Ascending aorta (tissue), 2 donors: ENCODE results near the gene CABLES1. TPM values are rescaled to one million over a fixed set of nuclear protein-coding genes. Genes with fewer than 3 reads are reported as not detected.

ENCODE experiments used
- DNase-seq, 2 donors: peaks; one replicate each; pipeline ENCODE4 v3.0.0-alpha.2; 2019; ENCODE audit warnings: low spot score in 2 of 2
- H3K27ac ChIP-seq, 2 donors: fragments of 200-600 bp; sonication (generic); one replicate each; pipeline ENCODE4 v1.5.1; 2016 to 2017; ENCODE audit warnings: mild to moderate bottlenecking in 1 of 2
- H3K27me3 ChIP-seq: fragments of 200-600 bp; sonication (generic); one replicate; pipeline ENCODE4 v1.5.1; 2017
- H3K36me3 ChIP-seq, 2 donors: fragments of 200-600 bp; sonication (generic); one replicate each; pipeline ENCODE4 v1.5.1; 2016
- H3K4me1 ChIP-seq, 2 donors: fragments of 200-600 bp; sonication (generic); one replicate each; pipeline ENCODE4 v1.5.1; 2016 to 2017; ENCODE audit warnings: mild to moderate bottlenecking in 1 of 2
- H3K4me3 ChIP-seq, 2 donors: fragments of 200-600 bp; sonication (generic); one replicate each; pipeline ENCODE4 v1.5.1; 2016 to 2017; ENCODE audit warnings: mild to moderate bottlenecking in 1 of 2
- H3K9me3 ChIP-seq, 2 donors: fragments of 200-600 bp; sonication (generic); one replicate each; pipeline ENCODE4 v1.5.1; 2016
- intact Hi-C: fragments of 100-400 bp; cut with DNase I; formaldehyde crosslinking; loops from one replicate; pipeline ENCODE4 v1.15.1; 2023
- total RNA-seq: library from RNA; depleted of rRNA; stranded (reverse); fragments of >200 nt; gene quantifications from one replicate; pipeline ENCODE4 v1.1.0, GENCODE V29; 2016
- TF ChIP-seq, protein P1 (sequence below), 3 experiments: fragments of 200-600 bp in 2 of 3; fragments of 450-650 bp in 1 of 3; sonication (generic) in 2 of 3; IDR thresholded peaks; one replicate each; pipeline ENCODE4 v1.5.1; 2016 to 2019; ENCODE audit warnings: antibody characterized with exemption in 3 of 3, mild to moderate bottlenecking in 1 of 3, moderate library complexity in 1 of 3

The CABLES1 gene
- total RNA-seq, 1 donor from 2014 or later, result 5.4 TPM

DNA sequence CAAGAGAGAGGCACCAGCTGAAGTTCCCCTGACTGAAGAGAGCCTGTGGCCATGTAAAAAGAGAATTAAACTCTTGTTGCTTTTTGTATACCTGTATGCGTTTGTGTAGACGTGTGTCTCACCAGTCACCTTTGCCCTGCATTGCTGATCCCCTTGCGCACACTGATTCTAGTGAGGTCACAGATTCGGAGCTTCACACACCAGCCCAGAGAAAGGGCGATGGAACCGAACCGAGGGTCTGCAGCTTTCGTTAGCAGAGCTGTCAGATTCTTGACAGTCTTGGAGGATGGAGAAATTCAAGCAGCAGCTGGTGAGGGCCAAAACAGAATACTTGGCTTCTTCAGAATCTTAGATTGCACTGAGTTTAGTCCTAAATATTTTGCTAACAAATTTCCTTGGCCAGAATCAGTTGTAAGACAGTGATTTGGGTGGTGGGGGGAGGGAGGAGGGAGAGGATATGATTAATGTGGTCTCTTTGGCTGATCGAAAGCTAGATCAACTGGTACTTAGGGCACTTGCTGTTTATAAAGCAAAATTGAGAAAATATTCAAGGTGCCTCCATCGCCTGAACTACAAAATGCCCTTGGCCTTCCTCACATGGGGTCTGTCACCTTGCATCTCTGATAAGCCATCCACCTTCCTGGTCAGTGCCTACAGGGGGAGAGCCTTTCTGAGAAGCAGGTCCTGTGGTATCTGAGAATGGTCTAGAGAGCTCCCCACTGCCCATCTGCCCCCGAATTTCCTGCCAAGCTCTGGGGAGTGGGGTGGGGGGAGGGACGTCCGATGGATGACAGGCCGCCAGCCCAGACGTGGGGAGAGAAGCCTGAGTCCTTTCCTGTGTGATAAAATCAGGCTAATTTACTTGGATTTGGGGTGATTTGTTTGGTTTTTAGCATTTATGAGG lies 123.5 kb downstream of the CABLES1 start:
- Histone ChIP-seq H3K27me3 (no peaks in the 10 kb centered on the region), H3K27ac (peak overlapping the region; percentile 95 to 97), H3K4me3 (no peak overlapping the region), H3K9me3 (no peaks in the 10 kb centered on the region), H3K36me3 (peaks cover 13 to 31% of the 10 kb centered on the region in 2 donors), H3K4me1 (peaks cover 18 to 30% of the 10 kb centered on the region in 2 donors)
- intact Hi-C loops, result loop anchor here (2.0 to 10.0 kb wide), 2 partner anchors 20 to 224 kb away; no protein-coding TSS in a partner anchor
- DNase-seq, result no peak
- TF ChIP-seq, protein P1, sequence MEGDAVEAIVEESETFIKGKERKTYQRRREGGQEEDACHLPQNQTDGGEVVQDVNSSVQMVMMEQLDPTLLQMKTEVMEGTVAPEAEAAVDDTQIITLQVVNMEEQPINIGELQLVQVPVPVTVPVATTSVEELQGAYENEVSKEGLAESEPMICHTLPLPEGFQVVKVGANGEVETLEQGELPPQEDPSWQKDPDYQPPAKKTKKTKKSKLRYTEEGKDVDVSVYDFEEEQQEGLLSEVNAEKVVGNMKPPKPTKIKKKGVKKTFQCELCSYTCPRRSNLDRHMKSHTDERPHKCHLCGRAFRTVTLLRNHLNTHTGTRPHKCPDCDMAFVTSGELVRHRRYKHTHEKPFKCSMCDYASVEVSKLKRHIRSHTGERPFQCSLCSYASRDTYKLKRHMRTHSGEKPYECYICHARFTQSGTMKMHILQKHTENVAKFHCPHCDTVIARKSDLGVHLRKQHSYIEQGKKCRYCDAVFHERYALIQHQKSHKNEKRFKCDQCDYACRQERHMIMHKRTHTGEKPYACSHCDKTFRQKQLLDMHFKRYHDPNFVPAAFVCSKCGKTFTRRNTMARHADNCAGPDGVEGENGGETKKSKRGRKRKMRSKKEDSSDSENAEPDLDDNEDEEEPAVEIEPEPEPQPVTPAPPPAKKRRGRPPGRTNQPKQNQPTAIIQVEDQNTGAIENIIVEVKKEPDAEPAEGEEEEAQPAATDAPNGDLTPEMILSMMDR (IDR thresholded peaks at IDR 0.05), result no peak

DNA sequence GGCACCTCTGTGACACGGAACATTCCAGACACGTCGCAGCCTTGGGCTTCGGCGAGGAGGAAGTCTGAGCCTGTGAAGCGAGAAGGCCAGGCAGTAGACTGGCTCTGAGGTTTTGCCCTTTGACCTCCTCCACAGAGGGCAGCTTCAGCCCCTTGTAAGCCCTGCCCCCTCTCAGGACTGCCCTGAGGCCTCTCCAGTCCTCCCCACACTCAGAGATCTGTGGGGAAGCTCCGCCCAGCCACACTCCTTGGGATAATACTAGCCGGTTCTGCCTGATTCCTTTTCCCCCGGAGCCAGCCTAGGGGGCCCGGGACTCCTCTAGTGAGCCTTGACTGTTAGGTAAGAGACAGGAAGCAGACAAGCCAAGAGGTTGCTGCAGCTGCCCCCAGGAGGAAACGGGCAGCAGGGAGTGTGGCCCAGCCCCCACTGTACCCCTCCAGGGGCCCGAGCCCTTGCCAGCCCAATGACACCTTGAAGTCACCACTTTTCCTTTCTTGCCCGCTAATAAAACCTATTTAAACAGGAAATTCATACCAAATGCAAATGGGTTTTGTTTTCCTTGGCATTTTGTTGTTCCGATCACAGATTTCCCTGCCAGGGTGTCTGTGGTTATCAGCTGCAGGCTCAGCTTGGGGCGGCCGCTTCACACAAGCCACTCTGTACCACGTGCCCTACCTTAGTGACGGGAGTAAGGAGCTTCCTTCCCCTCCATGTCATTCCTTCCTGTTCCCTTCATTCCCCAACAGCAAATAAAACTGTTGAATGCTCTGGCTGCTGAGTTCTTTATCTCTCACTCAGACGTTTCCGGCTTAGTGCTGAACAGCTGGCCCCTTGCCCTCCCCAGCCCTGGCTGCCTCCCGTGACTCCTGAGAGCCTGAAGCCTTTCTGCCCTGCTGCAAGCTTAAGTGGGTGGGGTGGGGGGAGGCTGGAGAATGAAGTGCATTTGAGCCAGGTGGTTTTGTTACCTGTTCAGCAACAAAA lies 124.7 kb downstream of the CABLES1 start:
- Histone ChIP-seq H3K4me1 (peaks cover 18 to 30% of the 10 kb centered on the region in 2 donors), H3K27ac (peak overlapping the region; percentile 95 to 97), H3K9me3 (no peaks in the 10 kb centered on the region), H3K36me3 (peaks cover under 1 to 20% of the 10 kb centered on the region in 2 donors), H3K4me3 (peak overlapping the region; percentile 39 to 55), H3K27me3 (no peaks in the 10 kb centered on the region)
- TF ChIP-seq, protein P1 (IDR thresholded peaks at IDR 0.05), result no peak
- intact Hi-C loops, result loop anchor here (1.0 to 10.0 kb wide), 3 partner anchors 21 to 225 kb away; no protein-coding TSS in a partner anchor
- DNase-seq, result peak; percentile 46 to 89

DNA sequence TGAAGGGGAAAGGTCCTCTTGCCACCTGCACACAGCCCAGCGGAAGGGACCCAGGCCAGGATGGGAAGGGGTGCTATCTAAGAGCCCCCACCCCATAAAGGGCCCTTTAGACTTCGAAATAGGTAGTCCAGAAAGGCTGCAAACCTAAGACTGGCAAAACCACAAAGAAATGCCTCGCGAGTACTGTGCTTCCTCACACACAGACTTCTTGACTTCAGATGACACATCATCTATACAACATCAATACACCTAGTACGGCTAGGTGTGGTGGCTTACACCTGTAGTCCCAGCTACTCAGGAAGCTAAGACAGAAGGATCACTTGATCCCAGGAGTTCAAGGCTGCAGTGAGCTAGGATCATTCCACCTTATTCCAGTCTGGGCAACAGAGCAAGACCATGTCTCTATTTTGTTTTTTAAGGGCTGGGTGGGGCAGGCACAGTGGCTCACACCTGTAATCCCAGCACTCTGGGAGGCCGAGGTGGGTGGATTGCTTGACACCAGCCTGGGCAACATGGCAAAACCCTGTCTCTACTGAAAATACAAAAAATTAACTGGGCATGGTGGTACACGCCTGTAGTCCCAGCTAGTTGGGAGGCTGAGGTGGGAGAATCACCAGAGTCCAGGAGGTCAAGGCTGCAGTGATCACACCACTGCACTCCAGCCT lies 125.8 kb downstream of the CABLES1 start:
- peak overlapping the region; percentile 95 to 97 for H3K27ac ChIP-seq
- intact Hi-C loops, result loop anchor here (1.0 kb wide), 1 partner anchor 50 kb away; no protein-coding TSS in a partner anchor

DNA sequence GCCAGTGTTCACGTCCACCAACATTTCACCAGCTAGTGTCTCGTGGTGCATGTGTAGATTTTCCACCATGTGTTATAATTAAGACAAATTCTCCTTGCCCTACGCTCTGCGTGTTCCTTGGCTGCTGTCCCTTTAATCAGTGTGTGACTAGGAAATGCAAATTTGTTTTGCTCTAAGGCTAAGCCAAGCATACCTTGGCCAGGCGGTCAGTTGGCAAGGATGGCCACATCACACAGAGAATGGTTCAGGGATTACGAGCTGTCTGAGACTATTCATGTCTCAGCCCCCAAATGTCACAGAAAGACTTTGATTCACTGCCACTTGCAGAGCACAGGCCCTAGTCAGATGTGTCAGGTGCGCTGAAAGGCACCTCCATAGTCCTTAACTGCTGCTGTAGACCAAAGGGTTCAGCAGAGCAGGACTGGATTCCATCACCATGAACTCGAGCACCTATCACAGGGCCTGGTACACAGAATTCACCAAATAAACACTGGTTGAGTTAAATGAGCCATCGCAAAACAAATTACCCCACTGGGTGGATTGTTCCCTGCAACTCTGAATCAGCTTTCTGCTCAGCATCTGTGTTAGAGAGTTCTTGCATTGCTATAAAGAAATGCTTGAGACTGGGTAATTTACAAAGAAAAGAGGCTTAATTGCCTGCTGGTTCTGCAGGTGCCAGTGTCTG lies 128.4 kb downstream of the CABLES1 start:
- intact Hi-C loops, result no loop called here
- TF ChIP-seq, protein P1 (IDR thresholded peaks at IDR 0.05), result no peak

More for the DNA sequence above, 125.8 kb downstream of the CABLES1 start:
- H3K4me3 ChIP-seq, result no peak overlapping the region
- TF ChIP-seq, protein P1 (IDR thresholded peaks at IDR 0.05), result no peak
- no peak for DNase-seq
- no peaks in the 10 kb centered on the region for H3K27me3 ChIP-seq
- H3K9me3 ChIP-seq, result no peaks in the 10 kb centered on the region
- H3K4me1 ChIP-seq, result peaks cover 18 to 30% of the 10 kb centered on the region in 2 donors
- H3K36me3 ChIP-seq, result peaks cover 0 to 14% of the 10 kb centered on the region in 2 donors

More for the DNA sequence above, 128.4 kb downstream of the CABLES1 start:
- no peak overlapping the region for H3K4me3 ChIP-seq
- H3K4me1 ChIP-seq, result peaks cover 18 to 24% of the 10 kb centered on the region in 2 donors
- no peaks in the 10 kb centered on the region for H3K36me3 ChIP-seq
- no peaks in the 10 kb centered on the region for H3K27me3 ChIP-seq
- no peaks in the 10 kb centered on the region for H3K9me3 ChIP-seq
- no peak for DNase-seq
- H3K27ac ChIP-seq, result no peak overlapping the region
